GM21360 (cell line): ENCODE measurements around the gene LTBP4.
"Not testable (repeated sequence)": the region's sequence is repeated elsewhere in the genome, so short reads cannot be mapped to it uniquely, and the experiment has no call there.

ENCODE experiments used
- ATAC-seq: cut with Tn5 transposase; IDR thresholded peaks from one replicate; pipeline ENCODE4 v1.9.1; 2021; ENCODE audit warnings: mild to moderate bottlenecking, moderate library complexity; ENCODE audit not compliant: unreplicated experiment

Gene LTBP4

GRCh38 chr19:40576585-40577451, 24.4 kb upstream of the LTBP4 start, which contains the start of gene SHKBP1:
Gene SHKBP1 (plus strand): TSS chr19:40576873. CDS start chr19:40576900, 27 bp downstream.
- ATAC-seq = no peak

DNA sequence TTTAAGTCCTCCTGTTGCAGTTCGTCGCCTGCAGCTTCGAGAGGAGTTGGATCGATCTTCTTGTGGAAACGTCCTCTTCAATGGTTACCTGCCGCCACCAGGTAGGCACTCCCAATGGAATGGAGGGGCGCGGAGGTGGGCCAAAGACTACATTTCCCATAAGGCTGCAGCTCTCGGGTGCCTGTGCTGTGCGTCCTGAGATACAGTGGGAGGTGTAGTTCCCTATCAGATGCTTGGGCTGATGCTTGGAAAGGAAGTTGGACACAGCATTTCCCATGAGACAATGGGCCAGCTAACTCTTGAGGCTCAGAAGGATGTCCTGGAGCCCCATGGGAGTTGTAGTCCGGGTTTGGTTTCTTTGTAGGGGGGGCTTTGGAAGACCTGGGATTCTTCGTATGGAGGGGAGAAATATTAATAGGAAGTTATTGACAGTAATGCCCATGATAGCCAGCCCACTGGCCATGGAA, 22.7 kb upstream of the LTBP4 start:
- ATAC-seq = no peak

DNA sequence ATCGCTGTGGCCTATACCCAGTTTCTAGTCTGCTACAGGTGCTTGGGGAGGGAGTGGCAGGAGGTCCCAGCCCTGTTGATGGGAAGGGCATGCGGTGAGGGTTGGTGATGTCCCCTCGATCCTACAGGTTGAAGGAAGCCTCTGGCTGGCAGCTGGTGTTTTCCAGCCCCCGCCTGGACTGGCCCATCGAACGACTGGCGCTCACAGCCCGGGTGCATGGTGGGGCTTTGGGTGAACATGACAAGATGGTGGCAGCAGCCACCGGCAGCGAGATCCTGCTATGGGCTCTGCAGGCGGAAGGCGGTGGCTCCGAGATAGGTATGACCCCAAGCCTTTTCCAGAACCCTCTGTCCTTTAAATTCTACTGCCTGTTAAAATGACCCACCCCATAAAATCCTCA, 20.6 kb upstream of the LTBP4 start:
- no peak for ATAC-seq

DNA sequence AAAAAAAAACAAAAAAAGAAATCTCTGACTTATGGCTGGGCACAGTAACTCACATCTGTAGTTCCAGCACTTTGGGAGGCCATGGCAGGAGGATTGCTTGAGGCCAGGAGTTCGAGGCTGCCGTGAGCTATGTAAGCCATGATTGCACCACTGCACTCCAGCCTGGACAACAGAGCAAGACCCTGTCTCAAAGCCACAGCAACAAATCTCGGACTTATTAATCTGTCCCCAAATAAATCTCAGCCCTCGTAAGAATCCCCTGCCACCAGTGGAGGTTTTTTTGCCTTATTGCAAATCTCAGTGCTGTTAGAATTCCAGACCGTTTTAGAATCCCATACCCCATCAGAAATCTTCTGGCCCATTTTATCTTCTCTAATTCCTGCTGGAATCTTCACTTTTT, 19.6 kb upstream of the LTBP4 start:
- no peak for ATAC-seq

- ATAC-seq = no peak
Observed at GRCh38 chr19:40582467-40582866, 18.7 kb upstream of the LTBP4 start.

- ATAC-seq = no peak
Observed at GRCh38 chr19:40583283-40583682, 17.9 kb upstream of the LTBP4 start.

- ATAC-seq = no peak
Observed at GRCh38 chr19:40584007-40584406, 17.2 kb upstream of the LTBP4 start.

DNA sequence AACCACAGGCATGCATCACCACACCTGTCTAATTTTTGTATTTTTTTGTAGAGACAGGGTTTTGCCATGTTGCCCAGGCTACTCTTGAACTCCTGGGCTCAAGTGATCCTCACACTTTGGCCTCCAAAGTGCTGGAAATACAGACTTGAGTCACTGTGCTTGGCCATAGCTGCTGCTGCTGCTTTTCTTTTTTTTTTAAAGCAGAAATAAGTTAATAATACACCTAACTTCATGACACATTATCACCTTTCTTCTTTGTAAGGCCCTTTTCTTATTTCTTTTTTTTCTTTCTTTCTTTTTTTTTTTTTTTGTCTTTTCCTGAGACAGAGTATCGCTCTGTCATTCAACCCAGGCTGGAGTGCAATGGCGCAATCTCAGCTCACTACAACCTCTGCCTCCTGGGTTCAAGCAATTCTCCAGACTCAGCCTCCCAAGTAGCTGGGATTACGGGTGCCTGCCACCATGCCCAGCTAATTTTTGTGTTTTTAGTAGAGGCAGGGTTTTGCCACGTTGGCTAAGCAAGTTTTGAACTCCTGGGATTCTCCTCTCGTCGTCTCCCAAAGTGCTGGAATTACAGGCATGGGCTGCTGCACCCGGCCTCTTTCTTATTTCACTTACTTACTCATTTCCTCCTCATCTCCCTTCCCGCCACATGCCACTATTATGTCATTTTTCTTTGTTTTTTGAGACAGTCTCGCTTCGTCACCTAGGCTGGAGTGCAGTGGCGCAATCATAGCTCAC, 15.8 kb upstream of the LTBP4 start:
- ATAC-seq = no peak

DNA sequence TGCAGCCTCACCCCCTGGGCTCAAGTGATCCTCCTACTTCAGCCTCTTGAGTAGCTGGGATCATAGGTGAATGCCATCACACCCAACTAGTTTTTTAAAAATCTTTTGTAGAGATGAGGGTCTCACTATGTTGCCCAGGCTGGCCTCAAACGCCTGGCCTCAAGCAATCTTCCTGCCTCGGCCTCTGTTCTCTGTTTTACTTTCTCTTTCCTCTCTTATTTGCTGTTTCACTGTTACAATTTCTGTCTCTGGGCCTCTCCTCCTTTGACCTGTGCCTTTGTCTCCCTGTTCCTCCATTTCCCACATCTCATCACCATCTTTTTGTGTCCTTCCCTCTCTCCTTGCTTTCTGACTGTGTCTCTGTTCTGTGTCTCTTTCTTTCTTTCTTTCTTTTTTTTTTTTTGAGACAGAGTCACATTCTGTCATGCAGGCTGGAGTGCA, 15.2 kb upstream of the LTBP4 start:
- ATAC-seq = no peak

- no peak for ATAC-seq
Observed at GRCh38 chr19:40586611-40587010, 14.6 kb upstream of the LTBP4 start.

GRCh38 chr19:40588110-40588854, 12.9 kb upstream of the LTBP4 start:
- ATAC-seq = no peak

GRCh38 chr19:40588926-40589569, 12.1 kb upstream of the LTBP4 start:
- ATAC-seq = no peak

- ATAC-seq = no peak
Observed at GRCh38 chr19:40589591-40590429, 11.4 kb upstream of the LTBP4 start.

DNA sequence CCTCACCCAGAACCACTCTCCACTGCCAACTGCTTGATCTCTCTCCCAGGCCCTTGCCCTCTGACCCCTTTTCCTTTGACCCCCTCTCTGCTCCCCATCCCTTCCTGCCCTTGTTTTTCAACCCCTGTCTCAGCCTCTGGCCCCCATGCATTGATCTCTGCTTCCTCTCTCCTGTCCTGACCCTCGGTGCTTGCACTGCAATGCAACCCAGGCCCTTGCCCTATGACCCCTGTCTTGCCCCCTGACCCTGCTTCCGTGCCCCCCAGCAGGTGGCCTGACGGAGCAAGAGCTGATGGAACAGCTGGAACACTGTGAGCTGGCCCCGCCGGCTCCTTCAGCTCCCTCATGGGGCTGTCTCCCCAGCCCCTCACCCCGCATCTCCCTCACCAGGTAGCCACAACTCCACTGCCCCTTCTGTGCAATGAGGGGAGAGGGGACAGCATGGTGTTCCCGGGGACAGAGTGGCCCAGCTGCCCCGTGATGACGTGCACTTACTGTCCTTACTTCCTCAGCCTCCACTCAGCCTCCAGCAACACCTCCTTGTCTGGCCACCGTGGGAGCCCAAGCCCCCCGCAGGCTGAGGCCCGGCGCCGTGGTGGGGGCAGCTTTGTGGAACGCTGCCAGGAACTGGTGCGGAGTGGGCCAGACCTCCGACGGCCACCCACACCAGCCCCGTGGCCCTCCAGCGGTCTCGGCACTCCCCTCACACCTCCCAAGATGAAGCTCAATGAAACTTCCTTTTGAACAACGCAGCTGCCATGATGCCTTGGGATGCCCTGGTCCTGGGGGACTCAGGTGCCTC, 10.5 kb upstream of the LTBP4 start:
- no peak for ATAC-seq

GRCh38 chr19:40591724-40592123, 9.4 kb upstream of the LTBP4 start:
- not testable (repeated sequence) for ATAC-seq

DNA sequence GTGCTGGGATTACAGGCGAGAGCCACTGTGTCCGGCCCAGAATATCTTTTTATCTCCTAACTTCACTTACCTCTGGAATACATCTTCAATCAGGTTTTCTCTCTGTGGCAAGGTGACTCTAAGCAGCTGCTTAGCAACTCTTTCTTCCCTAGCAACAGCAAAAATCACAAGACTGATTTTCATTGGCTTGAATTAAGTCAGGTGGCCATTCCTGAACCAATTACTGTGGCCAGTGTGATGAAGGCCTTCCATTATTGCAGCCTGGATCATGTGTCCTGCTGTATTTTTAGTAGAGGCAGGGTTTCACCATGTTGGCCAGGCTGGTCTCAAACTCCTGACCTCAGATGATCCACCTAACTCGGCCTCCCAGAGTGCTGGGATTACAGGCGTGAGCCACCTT, 9.0 kb upstream of the LTBP4 start:
- ATAC-seq = no peak

- ATAC-seq = no peak
Observed at GRCh38 chr19:40594255-40594654, 6.9 kb upstream of the LTBP4 start.

- no peak for ATAC-seq
Observed at GRCh38 chr19:40594657-40595091, 6.5 kb upstream of the LTBP4 start.
